Lower leg skin (tissue), 3 donors: Measurements from ENCODE around the gene HLA-DRB1.

Source experiments
- CTCF ChIP-seq, 3 donors: fragments of 450-650 bp; IDR thresholded peaks; one replicate each; pipeline ENCODE4 v1.5.1; 2016; ENCODE audit warnings: antibody characterized with exemption in 3 of 3, mild to moderate bottlenecking in 3 of 3, moderate library complexity in 2 of 3
- POLR2A ChIP-seq, 2 donors: fragments of 450-650 bp; IDR thresholded peaks; one replicate each; pipeline ENCODE4 v1.6.1; 2016 to 2017; ENCODE audit warnings: antibody characterized with exemption in 2 of 2, mild to moderate bottlenecking in 1 of 2, moderate library complexity in 1 of 2

DNA sequence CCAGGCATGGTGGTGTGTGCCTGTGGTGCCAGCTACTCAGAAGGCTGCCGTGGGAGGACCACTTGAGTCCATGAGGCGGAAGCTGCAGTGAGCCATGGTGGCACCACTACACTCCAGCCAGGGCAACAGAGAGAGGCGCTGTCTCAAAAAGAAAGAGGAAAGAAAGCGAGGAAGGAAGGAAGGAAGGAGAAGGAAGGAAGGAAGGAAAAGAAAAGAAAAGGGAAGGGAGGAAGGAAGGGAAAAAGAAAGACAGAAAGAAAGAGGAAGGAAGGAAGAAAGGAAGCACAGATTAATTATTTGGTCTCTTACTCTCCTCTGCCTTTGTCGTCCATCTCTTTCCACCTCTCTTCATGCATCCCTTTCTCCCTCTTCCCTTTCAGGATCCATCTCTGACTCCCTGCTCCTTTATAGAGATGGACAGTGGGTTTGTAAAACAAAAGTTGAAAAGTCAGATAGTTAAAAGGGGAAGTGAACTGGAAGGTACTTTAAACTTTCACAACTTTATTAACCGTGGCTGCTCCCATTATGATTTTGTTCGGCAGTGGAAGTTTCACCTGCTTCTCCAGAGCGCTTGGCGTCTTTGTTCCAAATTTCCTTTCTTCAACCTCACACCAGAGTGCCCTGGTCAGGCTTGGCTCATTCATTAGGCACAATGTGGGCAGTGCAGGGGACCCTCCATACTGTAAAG, 49.0 kb upstream of the HLA-DRB1 start:
- TF ChIP-seq POLR2A (IDR thresholded peaks at IDR 0.05) (no peak), CTCF (IDR thresholded peaks at IDR 0.05) (no peak)
